ENCODE measurements around the gene SF3A2.
A peak's percentile ranks its signal among the peaks of the same experiment; 100 is the strongest.

SF3A2 gene

DNA sequence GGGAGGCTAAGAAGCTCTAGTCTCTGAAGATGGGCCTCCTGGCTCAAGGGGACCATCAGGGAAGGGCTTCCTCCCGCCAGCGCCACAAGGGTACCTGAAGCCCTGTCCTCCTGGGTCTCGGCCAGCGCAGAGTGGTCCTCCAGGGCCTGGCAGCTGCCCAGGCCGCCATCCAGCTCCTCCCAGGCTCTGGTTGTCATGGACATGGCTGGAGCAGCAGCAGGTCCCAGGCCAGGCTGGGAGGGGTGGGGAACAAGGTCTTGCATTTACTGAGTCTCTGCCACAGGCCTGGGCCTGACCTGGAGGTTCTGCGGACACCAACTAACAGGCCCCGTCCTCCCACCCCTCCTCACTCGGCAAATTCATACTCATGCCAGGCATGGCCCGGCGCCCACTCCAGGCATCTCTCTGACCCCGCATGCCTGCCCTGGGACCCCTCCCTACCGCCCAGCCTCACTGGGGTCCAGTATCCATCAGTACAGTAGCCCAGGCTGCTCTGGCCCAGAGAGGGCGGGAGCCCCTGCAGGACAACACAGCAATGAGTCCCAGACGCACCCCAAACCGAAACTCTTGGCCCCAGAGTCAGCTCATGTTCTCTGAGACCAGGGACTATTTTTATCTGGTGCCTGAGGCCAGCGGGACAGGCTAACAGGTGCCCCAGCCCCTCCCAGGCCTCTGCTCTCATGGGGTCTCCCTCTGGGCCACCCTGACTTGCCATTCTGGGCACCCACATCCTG is 18.7 kb downstream of the SF3A2 start:
- DNase-seq = no peak

DNA sequence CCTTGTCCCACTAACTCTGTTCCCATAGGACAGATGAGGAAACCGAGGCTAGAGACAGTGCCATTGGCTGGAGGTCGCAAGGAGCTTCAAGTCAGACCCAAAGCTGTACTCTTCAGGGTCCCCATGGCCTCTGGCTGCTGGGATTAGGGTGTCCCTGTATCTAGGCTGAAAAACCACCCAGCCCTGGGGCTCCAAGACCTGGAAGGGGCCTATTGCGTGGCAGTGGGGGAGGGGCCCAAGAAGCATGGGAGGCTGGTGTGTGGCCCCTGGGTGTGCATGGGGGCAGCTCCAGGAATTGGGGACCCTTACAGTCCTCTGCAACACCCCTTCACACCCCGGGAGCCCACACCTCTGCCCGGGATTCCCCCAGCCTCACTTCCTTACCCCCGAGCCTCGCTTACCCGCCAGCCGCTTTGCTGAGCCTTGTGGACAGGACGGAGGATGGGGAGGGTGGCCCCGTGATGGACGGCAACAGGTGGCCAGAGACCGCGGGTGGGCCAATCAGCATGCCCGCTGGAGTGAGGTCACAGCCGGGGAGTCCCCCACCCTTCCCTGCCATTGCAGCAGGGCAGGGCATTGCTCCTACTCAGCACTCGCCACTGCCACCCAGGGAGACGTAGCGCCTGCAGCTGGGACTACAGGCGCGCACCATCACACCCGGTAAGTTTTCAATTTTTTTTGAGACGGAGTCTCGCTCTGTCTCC is 19.5 kb downstream of the SF3A2 start, which contains the start of gene JSRP1:
TSS of gene JSRP1 (minus strand) at position 436 of the 704 bp plus-strand sequence. CDS start 1,103 bp downstream, outside the sequence.
- no peak for DNase-seq

DNA sequence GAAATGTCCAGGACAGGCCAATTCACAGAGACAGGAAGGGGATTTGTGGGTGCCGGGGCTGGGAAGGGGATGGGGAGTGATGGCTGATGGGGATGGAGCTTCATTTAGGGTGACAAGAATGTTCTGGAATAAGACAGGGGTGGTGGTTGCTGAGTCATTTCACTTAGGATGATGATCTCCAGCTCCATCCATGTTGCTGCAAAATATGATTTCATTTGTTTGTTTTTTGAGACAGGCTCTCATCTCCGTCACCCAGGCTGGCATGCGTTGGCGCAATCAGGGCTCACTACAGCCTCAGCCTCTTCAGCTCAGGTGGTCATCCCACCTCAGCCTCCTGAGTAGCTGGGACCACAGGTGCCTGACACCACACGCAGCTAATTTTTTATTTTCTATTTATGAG is 22.7 kb downstream of the SF3A2 start:
- no peak for DNase-seq

DNA sequence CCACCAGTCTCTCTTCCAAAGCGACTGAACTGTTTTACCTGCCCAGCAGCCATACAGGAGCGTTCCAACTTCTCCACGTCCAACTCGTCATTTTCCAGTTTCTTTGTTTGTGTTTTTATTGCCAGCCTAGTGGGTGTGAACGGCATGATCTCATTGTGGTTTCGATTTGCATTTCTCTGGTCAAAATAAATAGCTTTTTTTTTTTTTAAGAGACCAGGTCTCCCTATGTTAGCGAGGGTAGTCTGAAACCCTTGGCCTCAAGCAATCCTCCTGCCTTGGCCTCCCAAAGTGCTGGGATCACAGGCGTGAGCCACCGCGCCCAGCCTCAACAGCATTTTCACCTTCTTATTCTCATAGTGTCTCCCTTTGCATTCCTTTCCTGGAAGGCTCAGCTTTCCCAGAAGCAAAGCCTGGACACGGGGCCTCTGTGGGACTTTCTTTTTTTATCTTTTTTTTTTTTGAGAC is 23.7 kb downstream of the SF3A2 start:
- DNase-seq = no peak

DNA sequence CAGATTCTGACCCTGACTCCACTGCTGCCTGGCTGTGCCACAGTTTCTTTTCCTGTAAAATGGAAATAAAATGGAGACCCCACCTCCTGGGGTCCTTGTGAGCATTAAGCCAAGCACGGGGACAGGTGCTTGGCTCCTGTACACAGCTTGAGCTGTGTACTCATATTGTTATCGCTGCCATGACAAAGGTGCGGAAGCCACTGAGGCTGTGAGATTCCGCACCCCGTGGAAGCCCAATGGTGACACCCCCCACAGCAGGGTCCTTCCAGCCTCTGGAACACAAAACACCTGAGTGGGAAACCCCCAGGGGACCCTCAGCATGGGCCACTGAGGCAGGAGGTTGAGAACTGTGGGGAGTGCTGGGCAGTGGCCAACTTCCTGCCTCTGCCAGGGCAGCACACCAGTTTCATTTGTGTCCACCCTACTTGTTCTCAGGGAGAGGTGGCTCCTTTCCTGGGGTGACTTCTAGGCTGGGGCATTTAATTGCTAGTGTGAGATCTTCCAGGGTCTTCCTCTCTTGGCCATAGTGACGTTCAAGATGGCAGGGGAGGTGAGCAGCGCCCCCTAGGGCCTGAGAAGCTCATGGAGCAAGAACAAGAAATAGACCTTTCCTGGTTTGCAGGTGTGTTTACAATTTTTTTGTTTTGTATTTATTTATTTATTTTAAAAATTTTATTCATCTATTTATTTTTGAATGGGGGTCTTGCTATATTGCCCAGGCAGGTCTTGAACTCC is 25.0 kb downstream of the SF3A2 start:
- DNase-seq = no peak

DNA sequence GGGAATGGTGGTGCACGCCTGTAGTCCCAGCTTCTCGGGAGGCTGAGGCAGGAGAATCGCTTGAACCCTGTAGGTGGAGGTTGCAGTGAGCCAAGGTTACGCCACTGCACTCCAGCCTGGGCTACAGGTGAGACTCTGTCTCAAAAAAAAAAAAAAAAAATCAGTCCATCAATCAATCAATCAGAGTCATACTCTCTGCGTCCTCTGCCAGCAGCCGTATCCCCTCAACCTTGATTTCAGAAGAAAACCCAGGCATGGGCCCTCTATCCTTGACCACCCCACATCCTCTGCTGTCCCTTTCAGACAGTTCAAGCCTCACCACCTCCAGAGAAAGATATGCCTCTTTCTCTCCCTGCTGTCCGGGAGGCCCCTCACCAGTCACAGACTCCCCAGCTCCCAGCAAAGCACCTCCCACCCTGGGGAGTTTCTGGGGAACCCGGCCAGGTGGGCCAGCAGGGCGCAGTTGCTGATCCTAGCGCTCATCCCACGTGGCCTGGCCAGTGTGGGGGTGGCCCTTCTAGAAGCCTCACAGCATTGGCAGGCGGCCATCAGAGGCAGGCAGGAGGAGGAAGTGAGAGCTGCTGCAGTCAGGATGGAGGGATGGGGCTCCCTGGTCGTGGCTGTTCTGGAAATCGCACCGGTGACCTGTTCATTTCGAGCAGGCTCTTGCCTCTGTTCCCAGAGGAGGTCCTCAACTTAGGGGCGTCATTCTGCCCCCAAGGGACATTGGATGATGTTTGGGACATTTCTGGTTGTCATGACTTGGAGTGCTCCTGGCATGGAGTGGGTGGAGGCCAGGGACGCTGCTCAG is 29.8 kb downstream of the SF3A2 start:
- peak; percentile 81 for DNase-seq

DNA sequence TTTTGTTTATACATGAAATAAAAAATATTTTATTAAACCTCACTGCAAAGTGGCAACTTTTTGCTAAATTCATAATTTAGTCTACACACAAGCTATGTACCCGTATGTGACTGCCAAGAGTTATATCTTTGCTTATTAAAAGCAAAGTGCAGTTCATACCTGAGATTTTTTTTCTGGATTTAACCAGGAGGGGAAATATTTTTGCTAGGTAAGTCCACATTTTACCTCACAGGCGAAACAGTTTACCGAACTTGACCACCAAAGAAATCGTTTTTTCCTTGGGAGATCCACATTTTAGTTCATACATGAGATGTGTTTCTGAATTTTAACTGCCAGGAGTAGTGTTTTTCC is 31.8 kb downstream of the SF3A2 start:
- no peak for DNase-seq

DNA sequence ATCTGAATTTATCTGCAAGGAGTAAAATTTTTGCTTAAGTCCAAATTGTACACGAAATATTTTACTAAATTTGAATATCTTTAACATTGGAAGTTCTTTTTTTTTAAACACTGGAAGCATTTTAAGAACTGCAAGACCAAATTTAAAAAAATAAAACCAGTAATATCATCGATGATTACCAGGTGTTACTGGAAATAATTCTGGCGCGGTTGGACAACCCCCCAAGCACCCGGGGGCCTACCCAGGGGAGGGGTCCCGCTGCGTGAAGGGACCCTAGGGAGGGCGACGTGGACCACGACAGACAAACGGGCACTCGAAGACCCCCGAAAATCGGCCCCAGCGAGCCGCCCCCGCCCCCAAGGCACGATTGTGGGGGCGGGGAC is 32.2 kb downstream of the SF3A2 start:
- no peak for DNase-seq

DNA sequence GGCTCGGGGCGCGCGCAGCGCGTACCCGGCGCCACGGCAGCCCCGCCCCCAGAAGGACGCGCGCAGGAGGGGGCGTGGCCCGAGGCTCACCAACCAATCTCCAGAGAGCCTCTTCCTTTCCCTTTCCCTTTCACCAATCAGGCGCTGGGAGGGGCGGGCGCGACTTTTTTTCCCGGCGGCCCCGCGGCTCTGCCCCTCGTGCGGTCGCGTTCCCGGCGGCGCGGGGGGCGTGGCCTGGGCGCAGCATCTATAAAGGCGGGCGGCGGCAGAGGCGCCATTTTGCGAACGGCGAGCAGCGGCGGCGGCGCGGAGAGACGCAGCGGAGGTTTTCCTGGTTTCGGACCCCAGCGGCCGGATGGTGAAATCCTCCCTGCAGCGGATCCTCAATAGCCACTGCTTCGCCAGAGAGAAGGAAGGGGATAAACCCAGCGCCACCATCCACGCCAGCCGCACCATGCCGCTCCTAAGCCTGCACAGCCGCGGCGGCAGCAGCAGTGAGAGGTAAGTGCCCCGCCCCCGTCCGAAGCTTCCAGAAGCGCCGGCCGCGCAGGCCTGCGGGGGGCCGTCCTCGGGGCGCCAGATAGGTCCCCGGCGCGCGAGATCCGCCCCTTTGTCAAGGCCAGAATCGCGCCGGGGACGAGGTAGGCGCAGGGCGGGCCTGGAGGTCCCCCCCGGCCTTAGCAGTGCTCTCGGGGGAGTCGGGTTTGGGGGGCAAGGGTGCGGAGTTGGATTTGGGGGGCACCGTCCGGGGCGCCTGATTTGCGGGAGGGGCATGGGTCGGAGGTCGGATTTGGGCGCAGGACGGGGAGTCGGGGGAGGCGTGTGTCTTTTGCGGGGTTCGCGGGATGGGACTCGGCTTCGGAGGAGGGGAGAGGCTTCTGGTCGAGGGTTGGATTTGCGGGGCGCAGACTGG is 32.9 kb downstream of the SF3A2 start:
- DNase-seq = peak; percentile 97

DNA sequence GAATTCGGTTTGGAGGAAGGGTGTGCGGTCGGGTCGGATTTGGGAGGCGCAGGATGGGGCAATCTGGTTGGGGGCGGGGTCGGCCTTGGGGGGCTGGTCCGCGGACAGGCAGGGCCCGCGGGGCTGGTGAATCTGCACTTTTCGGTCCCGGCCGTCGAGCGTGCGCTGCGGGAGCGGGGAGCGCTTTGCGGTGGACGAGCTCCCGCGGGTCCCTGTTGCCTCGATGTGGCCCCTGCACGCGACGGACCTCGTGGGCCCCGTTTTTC is 33.5 kb downstream of the SF3A2 start:
- no peak for DNase-seq

DNA sequence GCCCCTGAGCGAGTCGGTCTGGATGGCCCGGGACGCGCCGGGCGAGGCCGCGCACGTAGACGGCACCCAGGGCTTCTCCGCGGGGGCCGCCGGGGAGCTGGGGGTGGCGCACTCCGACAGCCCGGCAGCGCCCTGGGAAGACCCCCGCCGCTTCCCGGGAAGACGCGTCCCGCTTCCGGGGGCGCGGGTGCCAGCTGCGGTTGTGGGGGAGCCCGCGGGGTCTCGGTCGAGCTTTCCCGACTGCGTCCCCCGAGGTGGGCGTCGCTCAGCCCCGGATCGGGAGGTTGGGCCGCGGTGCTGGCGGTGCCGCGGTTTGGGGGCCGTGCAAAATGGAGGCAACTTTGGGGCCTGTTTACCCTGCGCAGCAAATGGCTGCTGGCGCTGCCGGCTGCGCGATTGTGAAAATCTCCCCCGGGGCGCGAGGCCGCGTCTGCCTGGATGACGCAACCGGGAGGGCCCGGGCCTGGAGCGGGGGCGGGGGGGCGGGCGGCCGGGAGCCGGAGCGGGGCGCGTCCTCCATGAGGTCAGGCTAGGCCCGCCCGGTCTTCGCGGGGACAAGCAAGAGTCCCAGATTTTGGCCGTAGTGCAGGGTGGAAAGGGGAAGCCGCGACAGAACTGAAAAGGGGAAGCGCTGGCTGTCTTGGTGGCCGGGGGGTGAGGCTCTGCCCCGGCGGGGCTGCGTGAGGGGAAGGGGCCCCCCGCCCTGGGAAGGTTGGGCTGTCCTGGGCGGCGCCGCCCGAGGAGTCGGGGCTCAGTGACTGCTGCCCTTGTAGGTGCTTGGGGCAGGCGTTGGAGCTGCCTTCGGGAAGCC is 34.0 kb downstream of the SF3A2 start:
- peak; percentile 84 for DNase-seq

DNA sequence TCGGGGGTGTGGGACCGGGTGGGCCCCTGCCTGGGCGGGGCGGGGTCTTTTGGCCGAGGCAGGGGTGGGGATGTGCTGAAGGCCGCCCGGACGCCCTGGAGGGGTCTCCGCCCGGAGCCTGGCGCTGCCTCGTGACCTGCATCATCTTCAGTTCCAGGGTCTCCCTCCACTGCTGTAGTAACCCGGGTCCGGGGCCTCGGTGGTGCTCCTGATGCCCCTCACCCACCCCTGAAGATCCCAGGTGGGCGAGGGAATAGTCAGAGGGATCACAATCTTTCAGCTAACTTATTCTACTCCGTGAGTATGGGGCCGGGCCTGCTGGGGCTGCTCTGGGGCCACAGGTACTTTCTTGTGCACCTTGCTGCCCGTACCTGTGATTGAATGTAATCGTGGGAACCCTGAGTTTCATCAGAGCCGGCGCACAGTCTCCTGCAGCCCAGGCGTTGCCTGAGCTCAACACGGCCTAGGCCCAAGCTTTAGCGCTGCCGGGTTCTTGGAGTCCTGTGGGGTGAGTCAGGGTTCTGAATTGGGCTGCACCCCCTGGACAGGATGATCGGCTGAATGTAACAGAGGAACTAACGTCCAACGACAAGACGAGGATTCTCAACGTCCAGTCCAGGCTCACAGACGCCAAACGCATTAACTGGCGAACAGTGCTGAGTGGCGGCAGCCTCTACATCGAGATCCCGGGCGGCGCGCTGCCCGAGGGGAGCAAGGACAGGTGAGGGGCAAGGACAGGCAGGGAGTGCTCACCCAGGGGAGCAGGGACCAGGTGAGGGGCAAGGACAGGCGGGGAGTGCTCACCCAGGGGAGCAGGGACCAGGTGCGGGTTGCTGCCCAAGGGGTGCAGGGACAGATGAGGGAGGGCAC is 34.8 kb downstream of the SF3A2 start:
- peak; percentile 79 for DNase-seq

DNA sequence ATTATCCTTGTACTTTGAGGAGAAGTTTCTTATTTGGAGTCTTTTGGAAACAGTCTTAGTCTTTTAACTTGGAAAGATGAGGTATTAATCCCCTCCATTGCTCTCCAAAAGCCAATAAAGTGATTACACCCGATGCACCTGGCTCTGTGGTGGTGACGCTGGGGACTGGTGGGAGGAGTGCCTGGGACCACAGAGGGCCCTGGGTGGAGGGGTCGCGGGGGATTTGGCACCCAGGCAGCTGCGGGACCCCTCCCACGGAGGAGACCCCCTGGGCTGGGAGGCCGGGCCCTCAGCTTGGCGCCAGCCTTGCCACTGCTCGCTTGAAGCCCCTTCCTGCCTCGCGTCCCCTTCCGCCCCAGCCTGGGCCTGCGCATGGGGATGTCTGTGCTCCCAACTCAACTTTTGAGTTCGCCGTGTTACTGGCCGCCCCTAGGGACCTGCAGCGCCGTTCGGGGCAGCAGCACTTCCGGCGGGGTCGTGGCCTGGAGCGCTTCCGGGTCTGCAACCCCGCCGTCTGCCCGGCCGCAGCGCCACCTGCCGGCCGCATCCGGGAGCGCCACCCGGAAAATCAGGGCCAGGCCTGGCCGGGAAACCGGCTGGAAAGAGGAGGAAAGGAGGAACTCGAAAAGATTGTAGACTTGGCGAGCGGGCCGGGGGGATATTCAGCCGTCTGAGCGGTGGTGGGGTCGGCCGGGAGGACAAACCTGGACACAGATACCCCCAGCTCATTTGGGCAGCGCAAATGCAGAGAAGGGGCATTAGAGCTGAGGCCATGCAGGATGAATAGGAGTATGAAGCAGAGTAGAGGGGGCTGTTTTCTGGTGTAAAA is 36.9 kb downstream of the SF3A2 start:
- DNase-seq = peak; percentile 72

DNA sequence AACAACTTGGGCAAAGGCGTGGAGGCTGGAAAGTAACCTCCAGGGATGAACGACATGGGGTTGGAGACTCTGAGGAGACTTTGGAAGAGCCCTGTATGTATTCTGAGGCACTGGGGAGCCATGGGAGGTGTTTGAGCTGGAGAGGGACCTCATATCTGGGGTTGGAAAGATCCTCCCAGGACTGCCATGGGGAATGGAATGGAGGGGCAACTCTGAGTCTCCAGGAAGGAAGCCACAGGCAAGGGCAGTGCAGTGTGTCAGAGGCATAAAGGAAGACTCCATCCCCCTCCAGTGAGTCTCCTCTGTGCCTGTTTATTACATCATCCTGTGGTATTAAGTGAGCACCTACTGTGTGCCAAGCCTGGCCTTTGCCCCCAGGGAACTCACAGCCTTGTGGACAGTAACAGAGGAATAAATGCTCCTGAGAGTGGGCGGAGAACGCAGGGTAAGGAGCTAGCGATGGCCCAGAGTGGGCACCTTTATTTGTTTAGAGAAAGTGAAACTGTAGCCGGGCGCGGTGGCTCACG is 37.6 kb downstream of the SF3A2 start:
- DNase-seq = no peak

DNA sequence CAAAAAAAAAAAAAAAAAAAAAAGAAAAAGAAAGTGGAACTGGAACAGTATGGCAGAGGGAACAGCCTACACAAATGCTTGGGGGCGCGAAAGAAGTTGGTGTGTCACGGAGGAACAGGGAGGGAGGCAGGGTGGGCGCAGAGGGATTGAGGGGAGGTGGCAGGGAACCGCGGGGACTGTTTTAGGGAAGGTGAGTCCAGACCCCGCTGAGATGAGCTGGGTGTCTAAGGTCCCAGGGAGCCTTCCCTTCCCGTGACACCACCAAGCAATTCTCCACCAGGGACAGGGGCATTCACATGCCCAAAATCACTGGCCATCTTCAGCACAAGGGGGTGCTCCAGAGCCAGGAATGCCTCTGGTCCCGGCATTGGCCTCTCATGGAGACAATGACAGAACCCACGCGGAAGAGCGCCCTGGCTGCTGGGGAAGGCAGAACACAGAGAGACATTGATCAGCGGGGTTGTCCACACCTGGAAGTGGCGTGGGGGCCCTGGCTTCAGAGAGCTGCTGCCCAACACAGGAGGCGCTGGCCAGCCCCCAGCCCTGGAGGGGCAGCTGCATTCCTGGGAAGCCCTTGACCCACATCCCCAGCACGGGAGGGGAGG is 38.4 kb downstream of the SF3A2 start:
- peak; percentile 64 for DNase-seq

DNA sequence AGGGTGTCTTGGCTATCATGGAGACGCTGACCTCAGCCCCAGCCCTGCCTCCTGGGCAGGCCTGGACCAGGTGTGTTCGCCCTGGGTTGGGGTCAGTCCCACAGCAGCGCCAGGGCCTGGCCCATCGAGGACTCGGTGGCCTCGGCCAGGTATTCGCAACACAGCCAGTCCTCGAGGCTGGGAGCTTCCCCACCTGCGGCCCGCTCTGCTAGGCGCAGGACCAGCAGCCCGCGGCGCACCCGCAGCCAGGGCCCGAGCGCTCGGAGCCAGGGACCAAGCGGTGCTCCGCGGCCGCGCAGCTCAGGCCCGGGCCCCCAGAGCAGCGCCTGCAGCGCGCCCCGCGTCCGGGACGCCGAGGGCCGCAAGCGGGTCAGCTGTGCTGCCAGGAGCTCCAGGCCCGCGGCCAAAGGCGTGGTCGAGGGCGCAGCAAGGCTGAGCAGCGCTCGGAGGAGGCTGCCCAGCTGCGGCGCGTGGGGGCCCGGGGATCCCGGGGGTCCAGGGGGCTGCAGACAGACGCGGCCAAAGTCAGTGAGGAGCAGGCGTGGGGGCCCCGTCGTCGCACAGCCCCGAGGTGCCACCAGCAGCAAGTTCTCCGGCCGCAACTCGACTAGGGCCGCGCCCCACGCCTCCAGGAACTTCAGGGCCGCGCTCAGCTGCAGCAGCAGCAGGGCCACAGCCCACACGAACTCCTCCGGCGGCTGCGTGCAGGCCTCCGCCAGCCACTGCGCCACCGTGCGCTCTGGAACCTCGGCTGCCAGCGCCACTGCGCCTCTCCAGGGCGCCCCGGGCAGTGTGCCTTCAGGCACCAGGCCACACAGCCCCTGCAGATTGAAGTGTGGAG is 39.2 kb downstream of the SF3A2 start:
- DNase-seq = no peak

DNA sequence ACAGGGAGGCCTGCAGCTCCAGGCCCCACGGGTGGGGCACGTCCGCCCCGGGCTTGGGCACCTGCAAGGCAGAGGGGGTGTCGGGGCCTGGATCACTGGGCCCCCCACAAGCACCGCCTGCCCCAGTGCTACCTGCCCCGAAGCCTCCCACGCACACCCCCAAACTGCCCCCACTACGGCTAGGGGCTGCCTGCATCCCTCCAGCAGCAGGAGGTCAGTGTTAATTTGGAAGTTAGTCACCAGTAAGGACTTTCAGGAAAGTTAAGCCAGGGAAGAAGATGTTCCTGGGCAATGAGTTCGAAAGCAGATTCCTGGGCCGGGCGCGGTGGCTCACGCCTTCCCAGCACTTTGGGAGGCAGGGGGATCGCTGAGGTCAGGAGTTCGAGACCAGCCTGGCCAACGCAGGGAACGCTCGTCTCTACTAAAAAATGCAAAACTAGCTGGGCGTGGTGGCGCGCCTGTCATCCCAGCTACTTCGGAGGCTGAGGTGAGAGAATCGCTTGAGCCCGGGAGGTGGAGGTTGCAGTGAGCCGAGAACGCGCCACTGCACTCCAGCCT is 39.9 kb downstream of the SF3A2 start:
- DNase-seq = no peak
